ENCODE data around the gene RABGAP1L.
"Not testable (repeated sequence)": the region's sequence is repeated elsewhere in the genome, so short reads cannot be mapped to it uniquely, and the experiment has no call there.

RABGAP1L gene

DNA sequence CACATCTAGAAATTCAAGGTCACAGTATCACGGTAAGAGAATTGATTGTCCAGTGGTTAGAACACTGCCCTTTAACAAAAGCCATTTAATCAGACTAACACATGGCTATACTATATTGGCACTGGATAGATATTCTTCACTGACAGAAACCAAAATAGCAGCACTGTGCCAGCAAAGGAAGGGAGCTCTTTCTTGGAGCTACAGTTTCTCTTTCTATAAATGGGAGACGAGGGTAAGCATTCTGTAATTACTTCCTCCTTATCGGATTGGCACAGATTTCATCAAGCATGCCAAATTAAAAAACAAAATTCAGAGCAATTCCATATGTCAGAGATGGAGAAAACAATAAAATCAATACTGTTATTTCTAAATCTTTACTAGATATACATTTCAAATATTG lies 724.7 kb downstream of the RABGAP1L start:
- no peak overlapping the region for H3K4me3 ChIP-seq (replicated peaks; ENCODE audit: low read depth, low read length)
- DNase-seq (ENCODE audit: extremely low read depth, insufficient read length): no peak
- no peaks in the 10 kb centered on the region for H3K36me3 ChIP-seq (ENCODE audit: control insufficient read depth, insufficient read depth, low read length)
- TF ChIP-seq, protein P1, sequence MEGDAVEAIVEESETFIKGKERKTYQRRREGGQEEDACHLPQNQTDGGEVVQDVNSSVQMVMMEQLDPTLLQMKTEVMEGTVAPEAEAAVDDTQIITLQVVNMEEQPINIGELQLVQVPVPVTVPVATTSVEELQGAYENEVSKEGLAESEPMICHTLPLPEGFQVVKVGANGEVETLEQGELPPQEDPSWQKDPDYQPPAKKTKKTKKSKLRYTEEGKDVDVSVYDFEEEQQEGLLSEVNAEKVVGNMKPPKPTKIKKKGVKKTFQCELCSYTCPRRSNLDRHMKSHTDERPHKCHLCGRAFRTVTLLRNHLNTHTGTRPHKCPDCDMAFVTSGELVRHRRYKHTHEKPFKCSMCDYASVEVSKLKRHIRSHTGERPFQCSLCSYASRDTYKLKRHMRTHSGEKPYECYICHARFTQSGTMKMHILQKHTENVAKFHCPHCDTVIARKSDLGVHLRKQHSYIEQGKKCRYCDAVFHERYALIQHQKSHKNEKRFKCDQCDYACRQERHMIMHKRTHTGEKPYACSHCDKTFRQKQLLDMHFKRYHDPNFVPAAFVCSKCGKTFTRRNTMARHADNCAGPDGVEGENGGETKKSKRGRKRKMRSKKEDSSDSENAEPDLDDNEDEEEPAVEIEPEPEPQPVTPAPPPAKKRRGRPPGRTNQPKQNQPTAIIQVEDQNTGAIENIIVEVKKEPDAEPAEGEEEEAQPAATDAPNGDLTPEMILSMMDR (IDR thresholded peaks at IDR 0.05; ENCODE audit: insufficient read depth, low read length, poor library complexity, severe bottlenecking): no peak
- H3K27me3 ChIP-seq (replicated peaks; ENCODE audit: control insufficient read depth, insufficient read depth, low read length): no peaks in the 10 kb centered on the region

DNA sequence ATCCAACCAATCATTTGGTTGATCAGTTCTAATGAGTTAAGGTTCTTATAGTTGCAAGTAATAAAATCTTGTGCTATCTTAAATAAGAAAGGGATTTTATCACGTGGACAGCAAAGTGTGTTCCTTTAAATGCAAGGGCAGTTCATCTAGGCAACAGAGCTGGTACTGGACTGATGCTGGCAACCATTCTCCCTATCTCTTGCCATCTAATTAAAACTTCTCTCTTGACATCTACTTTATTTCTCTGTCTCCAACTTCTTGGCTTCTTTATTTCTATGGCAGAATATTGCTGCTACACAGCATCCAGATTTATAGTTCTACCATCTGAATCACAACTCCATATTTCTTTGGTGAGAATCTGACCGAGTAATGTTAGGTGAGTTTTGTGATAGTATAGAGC lies 725.2 kb downstream of the RABGAP1L start:
- Histone ChIP-seq H3K36me3 (ENCODE audit: control insufficient read depth, insufficient read depth, low read length) (no peaks in the 10 kb centered on the region; the same call in 1 of the 2 replicates), H3K4me3 (replicated peaks; ENCODE audit: low read depth, low read length) (no peak overlapping the region), H3K27me3 (replicated peaks; ENCODE audit: control insufficient read depth, insufficient read depth, low read length) (no peaks in the 10 kb centered on the region)
- TF ChIP-seq, protein P1 (IDR thresholded peaks at IDR 0.05; ENCODE audit: insufficient read depth, low read length, poor library complexity, severe bottlenecking): no peak
- DNase-seq (ENCODE audit: extremely low read depth, insufficient read length): no peak

GRCh38 chr1:174890024-174890423 lies 730.7 kb downstream of the RABGAP1L start:
- no peak overlapping the region for H3K4me3 ChIP-seq (replicated peaks; ENCODE audit: low read depth, low read length)
- TF ChIP-seq, protein P1 (IDR thresholded peaks at IDR 0.05; ENCODE audit: insufficient read depth, low read length, poor library complexity, severe bottlenecking): no peak
- no peaks in the 10 kb centered on the region; the same call in 1 of the 2 replicates for H3K36me3 ChIP-seq (ENCODE audit: control insufficient read depth, insufficient read depth, low read length)
- no peak for DNase-seq (ENCODE audit: extremely low read depth, insufficient read length)
- H3K27me3 ChIP-seq (replicated peaks; ENCODE audit: control insufficient read depth, insufficient read depth, low read length): no peaks in the 10 kb centered on the region

DNA sequence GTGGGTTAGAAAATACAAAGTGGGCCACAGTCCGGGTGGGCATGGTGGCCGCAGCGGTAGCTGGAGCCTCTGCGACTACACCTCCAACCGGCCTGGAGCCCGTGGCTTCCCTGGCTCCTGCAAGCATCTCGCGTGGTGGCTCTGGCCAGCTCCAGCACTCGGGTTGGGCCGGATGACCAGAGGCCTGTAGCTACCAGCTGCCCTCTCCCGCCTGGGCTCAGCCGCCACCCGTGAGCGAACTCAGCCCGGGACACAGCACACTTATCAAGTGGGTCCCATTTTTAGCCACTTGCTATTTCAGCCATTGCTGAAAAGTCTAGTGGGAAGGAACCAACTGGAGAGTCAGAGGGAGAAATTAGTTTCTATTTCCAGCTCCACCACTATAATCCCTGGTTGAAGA lies 732.7 kb downstream of the RABGAP1L start:
- TF ChIP-seq, protein P1 (IDR thresholded peaks at IDR 0.05; ENCODE audit: insufficient read depth, low read length, poor library complexity, severe bottlenecking): no peak
- no peak for DNase-seq (ENCODE audit: extremely low read depth, insufficient read length)
- Histone ChIP-seq H3K27me3 (replicated peaks; ENCODE audit: control insufficient read depth, insufficient read depth, low read length) (no peaks in the 10 kb centered on the region), H3K4me3 (replicated peaks; ENCODE audit: low read depth, low read length) (no peak overlapping the region), H3K36me3 (ENCODE audit: control insufficient read depth, insufficient read depth, low read length) (no peaks in the 10 kb centered on the region; the same call in 1 of the 2 replicates)

- TF ChIP-seq, protein P1 (IDR thresholded peaks at IDR 0.05; ENCODE audit: insufficient read depth, low read length, poor library complexity, severe bottlenecking): no peak
- Histone ChIP-seq H3K36me3 (ENCODE audit: control insufficient read depth, insufficient read depth, low read length) (no peaks in the 10 kb centered on the region; the same call in 1 of the 2 replicates), H3K4me3 (replicated peaks; ENCODE audit: low read depth, low read length) (no peak overlapping the region), H3K27me3 (replicated peaks; ENCODE audit: control insufficient read depth, insufficient read depth, low read length) (no peaks in the 10 kb centered on the region)
- no peak for DNase-seq (ENCODE audit: extremely low read depth, insufficient read length)
These were observed 734.9 kb downstream of the RABGAP1L start for GRCh38 chr1:174894117-174894762.

DNA sequence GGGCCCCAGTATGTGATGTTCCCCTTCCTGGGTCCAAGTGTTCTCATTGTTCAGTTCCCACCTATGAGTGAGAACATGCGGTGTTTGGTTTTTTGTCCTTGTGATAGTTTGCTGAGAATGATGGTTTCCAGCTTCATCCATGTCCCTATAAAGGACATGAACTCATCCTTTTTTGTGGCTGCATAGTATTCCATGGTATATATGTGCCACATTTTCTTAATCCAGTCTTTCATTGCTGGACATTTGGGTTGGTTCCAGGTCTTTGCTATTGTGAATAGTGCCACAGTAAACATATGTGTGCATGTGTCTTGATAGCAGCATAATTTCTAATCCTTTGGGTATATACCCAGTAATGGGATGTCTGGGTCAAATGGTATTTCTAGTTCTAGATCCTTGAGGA lies 736.3 kb downstream of the RABGAP1L start:
- not testable (repeated sequence) for H3K36me3 ChIP-seq (ENCODE audit: control insufficient read depth, insufficient read depth, low read length); H3K27me3 ChIP-seq (replicated peaks; ENCODE audit: control insufficient read depth, insufficient read depth, low read length); H3K4me3 ChIP-seq (replicated peaks; ENCODE audit: low read depth, low read length); DNase-seq (ENCODE audit: extremely low read depth, insufficient read length)

Measured in GM06990 (cell line).